ENCODE results near the gene NME7. TPM values are rescaled to one million over a fixed set of nuclear protein-coding genes. Genes with fewer than 3 reads are reported as not detected.

Gene NME7
- total and polyA plus RNA-seq, 4 donors, result 7.8 to 26.5 (median 9.4) TPM

DNA sequence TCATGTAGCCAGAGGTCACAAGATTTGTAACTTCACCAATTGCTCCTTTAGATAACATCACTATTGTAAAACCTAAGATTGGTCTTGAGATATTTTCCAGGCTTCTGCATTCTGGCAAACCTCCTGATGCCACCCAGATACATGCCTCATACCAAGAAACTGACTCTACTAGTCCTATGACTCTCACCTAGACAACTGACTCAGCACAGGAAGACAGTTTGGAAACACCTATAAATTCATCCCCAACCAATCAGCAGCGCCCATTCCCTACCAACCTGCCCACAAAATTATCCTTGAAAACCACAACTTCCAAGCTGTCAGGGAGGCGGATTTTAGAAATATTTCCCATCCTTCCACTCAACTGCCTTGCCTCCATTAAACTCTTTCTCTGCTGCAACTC, 2.6 kb downstream of the NME7 start:
- DNase-seq (ENCODE audit: low spot score), result no peak
- H3K27me3 ChIP-seq (ENCODE audit: control insufficient read depth in 4 of 4, insufficient read depth in 4 of 4, low read length in 3 of 4), result no peaks in the 10 kb centered on the region
- no peak overlapping the region for H3K9ac ChIP-seq (ENCODE audit: low read depth in 1 of 2, low read length in 2 of 2)
- peaks cover 0 to under 1% (median 0%) of the 10 kb centered on the region in 4 donors for H3K36me3 ChIP-seq (ENCODE audit: control insufficient read depth in 4 of 4, insufficient read depth in 3 of 4, low read depth in 1 of 4, low read length in 3 of 4)
- H3K27ac ChIP-seq (ENCODE audit: low read depth in 1 of 2, low read length in 2 of 2), result no peak overlapping the region
- H3K4me3 ChIP-seq (ENCODE audit: low read depth in 1 of 3, low read length in 3 of 3), result no peak overlapping the region
- H3K9me3 ChIP-seq (ENCODE audit: control insufficient read depth in 4 of 4, low read length in 3 of 4), result no peaks in the 10 kb centered on the region
- peaks cover 2 to 17% (median 12%) of the 10 kb centered on the region in 4 donors for H3K4me1 ChIP-seq (ENCODE audit: control insufficient read depth in 4 of 4, insufficient read depth in 4 of 4, low read length in 3 of 4)
- WGBS, result 98% methylated on average over 2 of the region's 2 CpGs
- no peak for TF ChIP-seq SP1 (IDR thresholded peaks at IDR 0.05)
- no peak for TF ChIP-seq RAD21 (IDR thresholded peaks at IDR 0.05)
- TF ChIP-seq NR2F2 (IDR thresholded peaks at IDR 0.05), result no peak
- TF ChIP-seq FOXA1 (IDR thresholded peaks at IDR 0.05), result no peak
- TF ChIP-seq YY1 (IDR thresholded peaks at IDR 0.05), result no peak
- TF ChIP-seq, protein P1, sequence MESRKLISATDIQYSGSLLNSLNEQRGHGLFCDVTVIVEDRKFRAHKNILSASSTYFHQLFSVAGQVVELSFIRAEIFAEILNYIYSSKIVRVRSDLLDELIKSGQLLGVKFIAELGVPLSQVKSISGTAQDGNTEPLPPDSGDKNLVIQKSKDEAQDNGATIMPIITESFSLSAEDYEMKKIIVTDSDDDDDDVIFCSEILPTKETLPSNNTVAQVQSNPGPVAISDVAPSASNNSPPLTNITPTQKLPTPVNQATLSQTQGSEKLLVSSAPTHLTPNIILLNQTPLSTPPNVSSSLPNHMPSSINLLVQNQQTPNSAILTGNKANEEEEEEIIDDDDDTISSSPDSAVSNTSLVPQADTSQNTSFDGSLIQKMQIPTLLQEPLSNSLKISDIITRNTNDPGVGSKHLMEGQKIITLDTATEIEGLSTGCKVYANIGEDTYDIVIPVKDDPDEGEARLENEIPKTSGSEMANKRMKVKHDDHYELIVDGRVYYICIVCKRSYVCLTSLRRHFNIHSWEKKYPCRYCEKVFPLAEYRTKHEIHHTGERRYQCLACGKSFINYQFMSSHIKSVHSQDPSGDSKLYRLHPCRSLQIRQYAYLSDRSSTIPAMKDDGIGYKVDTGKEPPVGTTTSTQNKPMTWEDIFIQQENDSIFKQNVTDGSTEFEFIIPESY (IDR thresholded peaks at IDR 0.05), result no peak
- no peak for TF ChIP-seq HNF4G (IDR thresholded peaks at IDR 0.05)

DNA sequence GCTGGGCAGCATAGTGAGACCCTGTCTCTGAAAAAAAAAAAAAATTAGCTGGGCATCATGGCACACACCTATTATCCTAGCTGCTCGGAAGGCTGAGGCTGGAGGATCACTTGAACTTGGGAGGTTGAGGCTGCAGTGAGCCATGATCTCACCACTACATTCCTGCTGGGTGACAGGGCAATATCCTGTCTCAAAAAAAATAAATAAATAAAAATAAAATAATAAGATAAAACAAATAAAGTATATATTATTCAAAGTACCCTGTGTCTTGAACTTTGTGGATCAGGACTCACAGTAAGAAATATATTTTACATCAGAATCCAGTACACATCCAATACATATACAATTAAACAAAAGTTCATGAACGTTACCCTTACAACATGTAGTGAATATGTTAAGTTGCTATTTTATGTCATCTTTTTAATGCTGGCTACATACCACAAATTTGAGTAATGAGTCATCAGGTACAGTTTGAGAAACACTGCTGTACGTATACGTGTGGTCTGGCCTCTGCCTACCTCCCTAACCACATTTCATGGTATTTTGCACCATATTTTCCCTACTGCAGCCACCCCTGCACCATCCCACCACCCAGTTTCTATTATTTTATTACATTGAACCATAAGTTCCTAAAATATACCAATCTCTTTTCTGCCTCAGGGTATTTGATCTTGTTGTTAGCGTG, 4.4 kb downstream of the NME7 start:
- H3K27ac ChIP-seq (ENCODE audit: low read depth in 1 of 2, low read length in 2 of 2), result no peak overlapping the region
- no peak overlapping the region for H3K4me3 ChIP-seq (ENCODE audit: low read depth in 1 of 3, low read length in 3 of 3)
- H3K36me3 ChIP-seq (ENCODE audit: control insufficient read depth in 4 of 4, insufficient read depth in 3 of 4, low read depth in 1 of 4, low read length in 3 of 4), result no peaks in the 10 kb centered on the region
- no peak for DNase-seq (ENCODE audit: low spot score)
- TF ChIP-seq FOXA1 (IDR thresholded peaks at IDR 0.05) (no peak), NR2F2 (IDR thresholded peaks at IDR 0.05) (no peak)
- TF ChIP-seq, protein P2, sequence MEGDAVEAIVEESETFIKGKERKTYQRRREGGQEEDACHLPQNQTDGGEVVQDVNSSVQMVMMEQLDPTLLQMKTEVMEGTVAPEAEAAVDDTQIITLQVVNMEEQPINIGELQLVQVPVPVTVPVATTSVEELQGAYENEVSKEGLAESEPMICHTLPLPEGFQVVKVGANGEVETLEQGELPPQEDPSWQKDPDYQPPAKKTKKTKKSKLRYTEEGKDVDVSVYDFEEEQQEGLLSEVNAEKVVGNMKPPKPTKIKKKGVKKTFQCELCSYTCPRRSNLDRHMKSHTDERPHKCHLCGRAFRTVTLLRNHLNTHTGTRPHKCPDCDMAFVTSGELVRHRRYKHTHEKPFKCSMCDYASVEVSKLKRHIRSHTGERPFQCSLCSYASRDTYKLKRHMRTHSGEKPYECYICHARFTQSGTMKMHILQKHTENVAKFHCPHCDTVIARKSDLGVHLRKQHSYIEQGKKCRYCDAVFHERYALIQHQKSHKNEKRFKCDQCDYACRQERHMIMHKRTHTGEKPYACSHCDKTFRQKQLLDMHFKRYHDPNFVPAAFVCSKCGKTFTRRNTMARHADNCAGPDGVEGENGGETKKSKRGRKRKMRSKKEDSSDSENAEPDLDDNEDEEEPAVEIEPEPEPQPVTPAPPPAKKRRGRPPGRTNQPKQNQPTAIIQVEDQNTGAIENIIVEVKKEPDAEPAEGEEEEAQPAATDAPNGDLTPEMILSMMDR (IDR thresholded peaks at IDR 0.05; ENCODE audit: low read depth, low read length, missing input control), result no peak
- no peak overlapping the region for H3K9ac ChIP-seq (ENCODE audit: low read depth in 1 of 2, low read length in 2 of 2)
- WGBS, result 92% methylated on average over 5 of the region's 5 CpGs
- no peaks in the 10 kb centered on the region for H3K27me3 ChIP-seq (ENCODE audit: control insufficient read depth in 4 of 4, insufficient read depth in 4 of 4, low read length in 3 of 4)
- H3K4me1 ChIP-seq (ENCODE audit: control insufficient read depth in 4 of 4, insufficient read depth in 4 of 4, low read length in 3 of 4), result peaks cover 2 to 7% (median 5%) of the 10 kb centered on the region in 4 donors
- H3K9me3 ChIP-seq (ENCODE audit: control insufficient read depth in 4 of 4, low read length in 3 of 4), result no peaks in the 10 kb centered on the region

DNA sequence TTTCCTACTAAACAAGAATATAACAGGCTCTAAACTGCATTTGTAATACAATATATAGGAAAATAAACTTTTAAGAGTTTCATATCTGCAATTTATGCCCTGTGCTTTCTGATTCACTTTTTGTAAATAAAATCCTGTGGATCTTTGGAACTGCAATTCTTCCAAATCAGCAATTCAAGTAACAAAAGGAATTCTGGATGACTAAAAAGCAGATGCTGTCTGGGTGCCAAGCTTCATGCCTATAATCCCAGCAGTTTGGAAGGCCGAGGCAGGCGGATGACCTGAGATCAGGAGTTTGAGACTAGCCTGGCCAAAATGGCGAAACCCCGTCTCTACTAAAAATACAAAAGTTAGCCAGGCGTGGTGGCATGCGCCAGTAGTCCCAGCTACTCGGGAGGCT, 6.3 kb downstream of the NME7 start:
- Histone ChIP-seq H3K4me3 (ENCODE audit: low read depth in 1 of 3, low read length in 3 of 3) (no peak overlapping the region), H3K27me3 (ENCODE audit: control insufficient read depth in 4 of 4, insufficient read depth in 4 of 4, low read length in 3 of 4) (no peaks in the 10 kb centered on the region), H3K9me3 (ENCODE audit: control insufficient read depth in 4 of 4, low read length in 3 of 4) (no peaks in the 10 kb centered on the region), H3K27ac (ENCODE audit: low read depth in 1 of 2, low read length in 2 of 2) (no peak overlapping the region), H3K36me3 (ENCODE audit: control insufficient read depth in 4 of 4, insufficient read depth in 3 of 4, low read depth in 1 of 4, low read length in 3 of 4) (no peaks in the 10 kb centered on the region), H3K4me1 (ENCODE audit: control insufficient read depth in 4 of 4, insufficient read depth in 4 of 4, low read length in 3 of 4) (no peaks in the 10 kb centered on the region), H3K9ac (ENCODE audit: low read depth in 1 of 2, low read length in 2 of 2) (no peak overlapping the region)
- WGBS, result 95% methylated on average over 7 of the region's 7 CpGs
- no peak for DNase-seq (ENCODE audit: low spot score)
- TF ChIP-seq TAF1 (conservative IDR thresholded peaks at IDR 0.05), result no peak
- TF ChIP-seq, protein P3, sequence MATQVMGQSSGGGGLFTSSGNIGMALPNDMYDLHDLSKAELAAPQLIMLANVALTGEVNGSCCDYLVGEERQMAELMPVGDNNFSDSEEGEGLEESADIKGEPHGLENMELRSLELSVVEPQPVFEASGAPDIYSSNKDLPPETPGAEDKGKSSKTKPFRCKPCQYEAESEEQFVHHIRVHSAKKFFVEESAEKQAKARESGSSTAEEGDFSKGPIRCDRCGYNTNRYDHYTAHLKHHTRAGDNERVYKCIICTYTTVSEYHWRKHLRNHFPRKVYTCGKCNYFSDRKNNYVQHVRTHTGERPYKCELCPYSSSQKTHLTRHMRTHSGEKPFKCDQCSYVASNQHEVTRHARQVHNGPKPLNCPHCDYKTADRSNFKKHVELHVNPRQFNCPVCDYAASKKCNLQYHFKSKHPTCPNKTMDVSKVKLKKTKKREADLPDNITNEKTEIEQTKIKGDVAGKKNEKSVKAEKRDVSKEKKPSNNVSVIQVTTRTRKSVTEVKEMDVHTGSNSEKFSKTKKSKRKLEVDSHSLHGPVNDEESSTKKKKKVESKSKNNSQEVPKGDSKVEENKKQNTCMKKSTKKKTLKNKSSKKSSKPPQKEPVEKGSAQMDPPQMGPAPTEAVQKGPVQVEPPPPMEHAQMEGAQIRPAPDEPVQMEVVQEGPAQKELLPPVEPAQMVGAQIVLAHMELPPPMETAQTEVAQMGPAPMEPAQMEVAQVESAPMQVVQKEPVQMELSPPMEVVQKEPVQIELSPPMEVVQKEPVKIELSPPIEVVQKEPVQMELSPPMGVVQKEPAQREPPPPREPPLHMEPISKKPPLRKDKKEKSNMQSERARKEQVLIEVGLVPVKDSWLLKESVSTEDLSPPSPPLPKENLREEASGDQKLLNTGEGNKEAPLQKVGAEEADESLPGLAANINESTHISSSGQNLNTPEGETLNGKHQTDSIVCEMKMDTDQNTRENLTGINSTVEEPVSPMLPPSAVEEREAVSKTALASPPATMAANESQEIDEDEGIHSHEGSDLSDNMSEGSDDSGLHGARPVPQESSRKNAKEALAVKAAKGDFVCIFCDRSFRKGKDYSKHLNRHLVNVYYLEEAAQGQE (IDR thresholded peaks at IDR 0.05), result no peak
- TF ChIP-seq, protein P2 (IDR thresholded peaks at IDR 0.05; ENCODE audit: low read depth, low read length, missing input control), result no peak
- no peak for TF ChIP-seq FOXA2 (IDR thresholded peaks at IDR 0.05)
- TF ChIP-seq HNF4A (conservative IDR thresholded peaks at IDR 0.05), result no peak
- TF ChIP-seq, protein P1 (IDR thresholded peaks at IDR 0.05), result no peak
- no peak for TF ChIP-seq HNF4G (IDR thresholded peaks at IDR 0.05)
- TF ChIP-seq GABPA (IDR thresholded peaks at IDR 0.05 in 1 of 2, conservative IDR thresholded peaks at IDR 0.05 in 1 of 2), result no peak
- TF ChIP-seq, protein P4, sequence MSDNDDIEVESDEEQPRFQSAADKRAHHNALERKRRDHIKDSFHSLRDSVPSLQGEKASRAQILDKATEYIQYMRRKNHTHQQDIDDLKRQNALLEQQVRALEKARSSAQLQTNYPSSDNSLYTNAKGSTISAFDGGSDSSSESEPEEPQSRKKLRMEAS (IDR thresholded peaks at IDR 0.05), result no peak
- no peak for TF ChIP-seq FOXA1 (IDR thresholded peaks at IDR 0.05)
- no peak for TF ChIP-seq RAD21 (IDR thresholded peaks at IDR 0.05)

All from liver (tissue), 9 donors.